Vagina (tissue), 2 donors: Measurements from ENCODE around the gene NBEAL1. TPM values are rescaled to one million over a fixed set of nuclear protein-coding genes. Genes with fewer than 3 reads are reported as not detected.
"Not testable (repeated sequence)": the region's sequence is repeated elsewhere in the genome, so short reads cannot be mapped to it uniquely, and the experiment has no call there.

Source experiments
- DNase-seq, 2 donors: peaks; one replicate each; pipeline ENCODE4 v3.0.0-alpha.2; 2017; ENCODE audit errors: extremely low spot score in 2 of 2
- H3K27ac ChIP-seq: fragments of 200-600 bp; sonication (generic); one replicate; pipeline ENCODE4 v1.5.1; 2019
- H3K27me3 ChIP-seq: fragments of 200-600 bp; sonication (generic); one replicate; pipeline ENCODE4 v1.5.1; 2019
- H3K36me3 ChIP-seq, 2 donors: fragments of 200-600 bp; sonication (generic); one replicate each; pipeline ENCODE4 v1.5.1; 2017 to 2019
- H3K4me1 ChIP-seq: fragments of 200-600 bp; sonication (generic); one replicate; pipeline ENCODE4 v1.5.1; 2019
- H3K4me3 ChIP-seq, 2 donors: fragments of 200-600 bp; sonication (generic); 1 replicate in 1 of 2; 2 replicates in 1 of 2; pipeline ENCODE4 v1.5.1; 2016 to 2019
- H3K9me3 ChIP-seq: fragments of 200-600 bp; sonication (generic); one replicate; pipeline ENCODE4 v1.5.1; 2019
- POLR2A ChIP-seq, 2 donors: fragments of 450-650 bp; IDR thresholded peaks; one replicate each; pipeline ENCODE4 v1.6.1; 2017; ENCODE audit warnings: antibody characterized with exemption in 2 of 2, mild to moderate bottlenecking in 2 of 2, moderate library complexity in 2 of 2
- POLR2AphosphoS5 ChIP-seq, 2 donors: sonication (generic); formaldehyde crosslinking; IDR thresholded peaks; one replicate each; pipeline ENCODE4 v1.9.0; 2017; ENCODE audit warnings: antibody characterized with exemption in 2 of 2, mild to moderate bottlenecking in 2 of 2, low read depth in 1 of 2; ENCODE audit not compliant: insufficient read depth in 1 of 2
- intact Hi-C: fragments of 100-400 bp; cut with DNase I; formaldehyde crosslinking; loops from one replicate; pipeline ENCODE4 v1.15.1; 2023
- total RNA-seq: library from RNA; depleted of rRNA; stranded (reverse); fragments of >200 nt; gene quantifications from one replicate; pipeline ENCODE4 v1.2.3, GENCODE V29; 2016
- TF ChIP-seq, protein P1 (sequence below), 3 experiments: fragments of 450-650 bp in 2 of 3; fragments of 200-600 bp in 1 of 3; sonication (generic) in 1 of 3; IDR thresholded peaks; one replicate each; pipeline ENCODE4 v1.5.1; 2017 to 2019; ENCODE audit warnings: antibody characterized with exemption in 3 of 3, mild to moderate bottlenecking in 2 of 3, moderate library complexity in 2 of 3

Gene NBEAL1
- total RNA-seq, 1 donor from 2014 or later: 26.3 TPM

DNA sequence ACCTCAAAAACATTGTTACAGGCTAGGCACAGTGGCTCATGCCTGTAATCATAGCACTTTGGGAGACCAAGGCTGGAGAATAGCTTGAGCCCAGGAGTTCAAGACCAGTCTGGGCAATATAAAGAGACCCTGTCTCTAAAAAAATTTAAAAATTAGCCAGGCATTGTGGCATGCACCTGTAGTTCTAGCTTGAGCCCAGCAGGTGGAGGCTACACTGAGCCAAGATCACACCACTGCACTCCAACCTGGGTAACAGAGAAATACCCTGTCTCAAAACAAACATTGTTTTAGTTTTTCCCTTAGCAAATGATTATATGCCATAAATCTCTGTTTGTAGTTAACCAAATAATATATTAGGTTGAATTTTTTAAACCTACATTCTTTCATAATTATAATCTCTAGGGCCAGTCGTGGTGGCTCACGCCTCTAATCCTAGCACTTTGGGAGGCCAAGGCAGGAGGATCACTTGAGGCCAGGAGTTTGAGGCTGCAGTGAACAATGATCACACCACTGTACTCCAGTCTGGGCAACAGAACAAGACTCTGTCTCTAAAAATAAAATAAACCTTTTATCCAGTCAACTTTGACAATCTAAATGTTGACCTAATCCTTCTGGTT, 210.9 kb downstream of the NBEAL1 start:
- intact Hi-C loops: no loop called here
- no peak for DNase-seq

GRCh38 chr2:203229674-203230073, 215.0 kb downstream of the NBEAL1 start:
- H3K27me3 ChIP-seq, H3K27ac ChIP-seq, DNase-seq, H3K36me3 ChIP-seq, H3K4me1 ChIP-seq, intact Hi-C loops, H3K4me3 ChIP-seq, H3K9me3 ChIP-seq: not testable (repeated sequence)

More for the DNA sequence above, 210.9 kb downstream of the NBEAL1 start:
- TF ChIP-seq POLR2A (IDR thresholded peaks at IDR 0.05): no peak
- TF ChIP-seq POLR2AphosphoS5 (IDR thresholded peaks at IDR 0.05; ENCODE audit: insufficient read depth in 1 of 2, low read depth in 1 of 2): no peak
- TF ChIP-seq, protein P1, sequence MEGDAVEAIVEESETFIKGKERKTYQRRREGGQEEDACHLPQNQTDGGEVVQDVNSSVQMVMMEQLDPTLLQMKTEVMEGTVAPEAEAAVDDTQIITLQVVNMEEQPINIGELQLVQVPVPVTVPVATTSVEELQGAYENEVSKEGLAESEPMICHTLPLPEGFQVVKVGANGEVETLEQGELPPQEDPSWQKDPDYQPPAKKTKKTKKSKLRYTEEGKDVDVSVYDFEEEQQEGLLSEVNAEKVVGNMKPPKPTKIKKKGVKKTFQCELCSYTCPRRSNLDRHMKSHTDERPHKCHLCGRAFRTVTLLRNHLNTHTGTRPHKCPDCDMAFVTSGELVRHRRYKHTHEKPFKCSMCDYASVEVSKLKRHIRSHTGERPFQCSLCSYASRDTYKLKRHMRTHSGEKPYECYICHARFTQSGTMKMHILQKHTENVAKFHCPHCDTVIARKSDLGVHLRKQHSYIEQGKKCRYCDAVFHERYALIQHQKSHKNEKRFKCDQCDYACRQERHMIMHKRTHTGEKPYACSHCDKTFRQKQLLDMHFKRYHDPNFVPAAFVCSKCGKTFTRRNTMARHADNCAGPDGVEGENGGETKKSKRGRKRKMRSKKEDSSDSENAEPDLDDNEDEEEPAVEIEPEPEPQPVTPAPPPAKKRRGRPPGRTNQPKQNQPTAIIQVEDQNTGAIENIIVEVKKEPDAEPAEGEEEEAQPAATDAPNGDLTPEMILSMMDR (IDR thresholded peaks at IDR 0.05): peak in 1 of 3 experiments; percentile 27
- Histone ChIP-seq H3K27ac (no peak overlapping the region), H3K4me3 (no peak overlapping the region), H3K4me1 (no peaks in the 10 kb centered on the region), H3K27me3 (no peaks in the 10 kb centered on the region), H3K36me3 (no peaks in the 10 kb centered on the region), H3K9me3 (no peaks in the 10 kb centered on the region)

DNA sequence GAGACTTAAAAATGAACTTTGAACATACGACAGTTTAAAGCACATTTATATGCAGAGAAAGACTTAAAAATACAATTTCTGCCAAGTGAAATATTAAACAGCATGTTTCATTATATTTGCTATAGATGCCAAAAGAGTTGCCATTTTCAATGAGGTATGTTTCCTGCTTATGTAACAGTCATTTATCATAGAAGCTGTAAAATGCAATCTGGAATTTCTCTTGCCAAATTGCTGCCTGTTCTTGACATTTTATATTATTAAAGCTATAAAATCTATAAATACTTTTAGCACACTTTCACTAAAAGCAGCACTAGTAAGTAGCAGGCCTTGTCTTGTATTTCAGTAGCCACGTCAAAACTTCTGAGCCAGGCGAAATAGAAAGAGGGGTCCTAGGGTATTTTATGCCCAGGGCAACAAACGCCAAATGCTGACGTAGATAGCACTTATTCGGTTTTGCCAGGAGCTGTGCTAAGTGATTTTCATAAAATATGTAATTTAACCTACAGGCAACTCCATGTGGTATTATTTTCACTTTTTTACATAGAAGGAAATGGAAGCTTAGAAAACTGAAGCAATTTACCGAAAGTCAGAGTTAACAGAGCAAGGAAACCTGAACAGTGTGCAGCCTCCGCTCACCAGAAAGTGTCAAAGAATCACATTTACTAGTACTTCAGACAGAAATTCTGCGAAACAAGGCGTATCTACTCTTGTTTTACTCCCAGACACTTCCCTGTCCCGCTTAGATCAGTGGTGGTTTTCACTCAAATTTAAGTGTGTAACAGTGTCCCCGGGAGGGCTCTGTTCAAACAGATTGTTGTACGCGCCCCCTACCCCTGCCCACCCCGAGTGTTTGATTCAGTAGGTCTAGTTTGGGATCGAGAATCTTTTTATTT, 222.9 kb downstream of the NBEAL1 start:
- TF ChIP-seq, protein P1 (IDR thresholded peaks at IDR 0.05): no peak
- Histone ChIP-seq H3K4me1 (peaks cover 30% of the 10 kb centered on the region), H3K4me3 (peak overlapping the region in 1 of 2 donors; percentile 74), H3K36me3 (no peaks in the 10 kb centered on the region), H3K27me3 (no peaks in the 10 kb centered on the region), H3K27ac (peak overlapping the region; percentile 93), H3K9me3 (no peaks in the 10 kb centered on the region)
- DNase-seq: no peak
- intact Hi-C loops: no loop called here

GRCh38 chr2:203238292-203238703, 223.6 kb downstream of the NBEAL1 start:
- H3K4me3 ChIP-seq: peak overlapping the region; percentile 74 to 87
- TF ChIP-seq POLR2A (IDR thresholded peaks at IDR 0.05) (no peak), POLR2AphosphoS5 (IDR thresholded peaks at IDR 0.05; ENCODE audit: insufficient read depth in 1 of 2, low read depth in 1 of 2) (no peak)
- TF ChIP-seq, protein P1 (IDR thresholded peaks at IDR 0.05): no peak
- no peak for DNase-seq
- peaks cover 30% of the 10 kb centered on the region for H3K4me1 ChIP-seq
- no peaks in the 10 kb centered on the region for H3K9me3 ChIP-seq
- H3K36me3 ChIP-seq: no peaks in the 10 kb centered on the region
- intact Hi-C loops: no loop called here
- no peaks in the 10 kb centered on the region for H3K27me3 ChIP-seq
- H3K27ac ChIP-seq: peak overlapping the region; percentile 93

DNA sequence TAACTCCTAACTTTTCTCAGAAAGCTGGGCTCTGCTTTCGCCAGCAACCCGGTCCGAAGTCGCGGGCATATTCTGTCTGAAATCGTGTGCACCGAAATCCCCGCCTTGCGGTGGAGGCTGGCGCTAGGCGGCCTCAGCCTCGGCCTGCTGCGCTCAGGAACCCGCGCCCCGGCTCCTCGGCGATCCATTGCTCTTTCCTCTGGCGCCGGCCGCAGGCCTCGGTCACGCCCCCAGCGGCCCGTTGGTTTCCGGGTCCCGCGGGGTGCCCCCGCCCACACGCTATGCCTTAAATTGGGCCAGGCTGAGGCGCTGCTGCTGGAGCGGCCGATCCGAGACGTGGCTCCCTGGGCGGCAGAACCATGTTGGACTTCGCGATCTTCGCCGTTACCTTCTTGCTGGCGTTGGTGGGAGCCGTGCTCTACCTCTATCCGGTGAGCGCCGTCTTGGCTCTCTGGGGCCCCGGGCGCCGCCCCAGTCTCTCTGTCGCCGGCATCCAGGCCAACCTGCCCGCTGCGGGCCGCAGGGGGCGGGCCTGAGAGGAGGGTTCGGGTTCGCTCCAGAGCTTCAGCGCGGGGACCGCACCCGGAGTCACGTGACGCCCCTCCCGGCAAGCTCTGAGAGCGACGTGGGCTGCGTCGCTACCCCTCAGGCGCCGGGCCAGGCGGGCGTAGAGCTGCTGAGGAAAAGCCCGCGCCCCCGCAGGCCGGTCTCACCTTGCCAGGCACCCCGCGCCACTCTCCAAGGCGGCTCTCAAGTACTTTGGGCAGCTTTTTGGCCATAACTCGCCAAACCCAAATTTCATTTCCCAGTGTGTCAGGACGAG, 224.2 kb downstream of the NBEAL1 start, which contains the start of gene CYP20A1:
Gene CYP20A1 (plus strand): TSS at position 315 of the 823 bp plus-strand sequence. CDS start 45 bp downstream, at position 360.
- peaks cover 30% of the 10 kb centered on the region for H3K4me1 ChIP-seq
- peak within 1 kb of the TSS; percentile 74 to 87 for H3K4me3 ChIP-seq
- peak in 1 of 2 donors; percentile 94 for DNase-seq
- intact Hi-C loops: no loop called here
- peak in 1 of 2 donors; percentile 57 for TF ChIP-seq POLR2A (IDR thresholded peaks at IDR 0.05)
- TF ChIP-seq, protein P1 (IDR thresholded peaks at IDR 0.05): peak in 2 of 3 experiments; percentile 1 to 13
- TF ChIP-seq POLR2AphosphoS5 (IDR thresholded peaks at IDR 0.05; ENCODE audit: insufficient read depth in 1 of 2, low read depth in 1 of 2): peak; percentile 83 to 96
- no peaks in the 10 kb centered on the region for H3K9me3 ChIP-seq
- H3K27me3 ChIP-seq: no peaks in the 10 kb centered on the region
- peaks cover 0 to 6% of the 10 kb centered on the region in 2 donors for H3K36me3 ChIP-seq
- peak within 1 kb of the TSS; percentile 93 for H3K27ac ChIP-seq
